ENCODE measurements around the gene TFR2.
A peak's percentile ranks its signal among the peaks of the same experiment; 100 is the strongest.

TFR2 gene

GRCh38 chr7:100611983-100612729 lies 29.2 kb downstream of the TFR2 start, which contains the start of gene MOSPD3:
MOSPD3 (plus strand) TSS chr7:100612540; CDS start chr7:100612792, 252 bp downstream.
- peak; percentile 96 for DNase-seq

GRCh38 chr7:100609958-100610357 lies 31.4 kb downstream of the TFR2 start:
- no peak for DNase-seq

- no peak for DNase-seq
Measured at GRCh38 chr7:100607111-100607510, 34.2 kb downstream of the TFR2 start.

GRCh38 chr7:100606313-100606712 lies 35.0 kb downstream of the TFR2 start:
- DNase-seq, result no peak

- no peak for DNase-seq
Measured at GRCh38 chr7:100604976-100605911, 36.1 kb downstream of the TFR2 start.

GRCh38 chr7:100604028-100604975 lies 37.0 kb downstream of the TFR2 start:
- no peak for DNase-seq

- DNase-seq, result no peak
Measured at GRCh38 chr7:100603726-100604027, 37.7 kb downstream of the TFR2 start.

GRCh38 chr7:100602889-100603725 lies 38.2 kb downstream of the TFR2 start:
- no peak for DNase-seq

- no peak for DNase-seq
Measured at GRCh38 chr7:100600730-100601038, 40.7 kb downstream of the TFR2 start.

- no peak for DNase-seq
Measured at GRCh38 chr7:100599911-100600729, 41.2 kb downstream of the TFR2 start.

- DNase-seq, result no peak
Measured at GRCh38 chr7:100598425-100598824, 42.9 kb downstream of the TFR2 start.

- DNase-seq, result no peak
Measured at GRCh38 chr7:100595188-100595587, 46.2 kb downstream of the TFR2 start.

- no peak for DNase-seq
Measured at GRCh38 chr7:100591596-100591995, 49.8 kb downstream of the TFR2 start.

- no peak for DNase-seq
Measured at GRCh38 chr7:100590077-100590737, 51.1 kb downstream of the TFR2 start.

GRCh38 chr7:100589341-100589947 lies 51.9 kb downstream of the TFR2 start:
- DNase-seq, result no peak

GRCh38 chr7:100588438-100588837 lies 52.9 kb downstream of the TFR2 start:
- no peak for DNase-seq

GRCh38 chr7:100586266-100587025 lies 54.9 kb downstream of the TFR2 start, which contains the start of gene FBXO24:
FBXO24 (plus strand) TSS chr7:100586328; CDS start chr7:100586626, 298 bp downstream.
- DNase-seq, result peak; percentile 98

GRCh38 chr7:100585511-100586265 lies 55.7 kb downstream of the TFR2 start, which contains the start of gene LRCH4:
LRCH4 (minus strand) TSS chr7:100586129; CDS start chr7:100586100, 29 bp downstream.
- DNase-seq, result no peak

Data from NCI-H1436 treated with DMSO at 0.1 percent for 48 hours (cell line).